GM12801 (cell line): ENCODE results near the gene SH3PXD2A.

ENCODE experiments used
- TF ChIP-seq, protein P1 (sequence below): IDR thresholded peaks from one replicate; pipeline ENCODE4 v1.5.1; 2011; ENCODE audit warnings: control low read depth; ENCODE audit not compliant: insufficient read length; ENCODE audit errors: extremely low read depth

The SH3PXD2A gene

DNA sequence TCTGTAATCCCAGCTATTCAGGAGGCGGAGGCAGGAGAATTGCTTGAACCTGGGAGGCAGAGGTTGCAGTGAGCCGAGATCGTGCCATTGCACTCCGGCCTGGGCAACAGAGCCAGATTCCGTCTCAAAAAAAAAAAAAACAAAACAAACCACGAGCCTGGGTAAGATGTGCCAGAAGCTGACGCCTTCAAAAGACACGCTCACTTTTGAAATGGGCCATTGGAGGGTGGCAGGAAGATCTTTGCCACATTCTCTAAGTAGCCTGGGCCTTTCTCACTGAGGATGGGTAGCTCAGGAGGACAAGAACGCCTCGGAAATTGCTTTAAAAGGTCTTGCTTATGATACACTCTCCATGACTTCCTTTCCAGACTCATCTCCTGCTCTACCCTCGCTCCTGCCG lies 172.7 kb downstream of the SH3PXD2A start:
- TF ChIP-seq, protein P1, sequence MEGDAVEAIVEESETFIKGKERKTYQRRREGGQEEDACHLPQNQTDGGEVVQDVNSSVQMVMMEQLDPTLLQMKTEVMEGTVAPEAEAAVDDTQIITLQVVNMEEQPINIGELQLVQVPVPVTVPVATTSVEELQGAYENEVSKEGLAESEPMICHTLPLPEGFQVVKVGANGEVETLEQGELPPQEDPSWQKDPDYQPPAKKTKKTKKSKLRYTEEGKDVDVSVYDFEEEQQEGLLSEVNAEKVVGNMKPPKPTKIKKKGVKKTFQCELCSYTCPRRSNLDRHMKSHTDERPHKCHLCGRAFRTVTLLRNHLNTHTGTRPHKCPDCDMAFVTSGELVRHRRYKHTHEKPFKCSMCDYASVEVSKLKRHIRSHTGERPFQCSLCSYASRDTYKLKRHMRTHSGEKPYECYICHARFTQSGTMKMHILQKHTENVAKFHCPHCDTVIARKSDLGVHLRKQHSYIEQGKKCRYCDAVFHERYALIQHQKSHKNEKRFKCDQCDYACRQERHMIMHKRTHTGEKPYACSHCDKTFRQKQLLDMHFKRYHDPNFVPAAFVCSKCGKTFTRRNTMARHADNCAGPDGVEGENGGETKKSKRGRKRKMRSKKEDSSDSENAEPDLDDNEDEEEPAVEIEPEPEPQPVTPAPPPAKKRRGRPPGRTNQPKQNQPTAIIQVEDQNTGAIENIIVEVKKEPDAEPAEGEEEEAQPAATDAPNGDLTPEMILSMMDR: no peak

DNA sequence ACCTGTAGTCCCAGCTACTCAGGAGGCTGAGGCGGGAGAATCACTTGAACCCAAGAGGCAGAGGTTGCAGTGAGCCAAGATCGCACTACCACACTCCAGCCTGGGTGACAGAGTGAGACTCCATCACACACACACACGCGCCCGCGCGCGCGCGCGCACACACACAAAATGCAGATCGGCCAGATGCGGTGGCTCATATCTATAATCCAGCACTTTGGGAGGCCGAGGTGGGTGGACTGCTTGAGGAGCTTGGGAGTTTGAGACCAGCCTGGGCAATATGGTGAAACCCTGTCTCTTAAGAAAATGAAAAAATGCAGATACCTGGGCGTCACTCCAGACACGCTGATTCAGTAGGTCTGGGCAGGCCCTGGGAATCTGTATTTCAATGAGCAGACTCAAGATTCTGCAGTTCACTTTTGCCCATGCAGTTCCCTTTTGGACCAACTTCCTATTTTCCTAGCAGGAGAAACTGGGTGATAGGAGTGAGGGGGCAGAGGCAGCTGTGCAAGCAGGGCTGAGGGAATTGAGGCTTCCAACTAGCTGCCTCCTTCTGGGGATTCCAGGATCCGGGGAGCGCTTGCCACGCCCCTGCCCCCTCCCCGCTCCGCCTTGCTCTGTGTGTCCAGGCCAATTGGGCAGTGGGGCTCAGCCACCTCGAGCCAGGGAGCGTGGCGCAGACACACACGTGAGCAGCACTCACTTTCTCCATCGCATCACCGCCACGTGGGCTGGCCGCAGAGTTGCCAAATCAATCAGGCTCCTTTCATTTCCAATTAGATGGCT lies 173.6 kb downstream of the SH3PXD2A start:
- TF ChIP-seq, protein P1: no peak

DNA sequence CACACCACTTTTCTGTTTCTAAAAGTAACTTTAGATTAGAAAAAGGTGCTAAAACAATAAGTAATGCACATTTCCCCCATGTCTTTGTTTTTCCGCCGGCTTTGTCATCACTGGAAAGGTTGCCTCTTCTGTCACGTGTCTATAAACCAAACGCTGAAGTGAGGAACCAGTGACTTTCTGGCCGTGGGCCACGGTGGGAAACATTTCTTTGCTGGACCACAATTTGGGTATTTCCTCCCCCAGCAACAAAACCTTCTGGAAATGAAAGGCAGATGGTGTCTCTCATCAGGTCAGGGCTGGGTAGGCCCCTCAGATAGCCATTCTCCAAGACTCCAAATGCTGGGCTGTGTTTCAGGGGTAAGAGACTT lies 174.5 kb downstream of the SH3PXD2A start:
- TF ChIP-seq, protein P1: no peak

DNA sequence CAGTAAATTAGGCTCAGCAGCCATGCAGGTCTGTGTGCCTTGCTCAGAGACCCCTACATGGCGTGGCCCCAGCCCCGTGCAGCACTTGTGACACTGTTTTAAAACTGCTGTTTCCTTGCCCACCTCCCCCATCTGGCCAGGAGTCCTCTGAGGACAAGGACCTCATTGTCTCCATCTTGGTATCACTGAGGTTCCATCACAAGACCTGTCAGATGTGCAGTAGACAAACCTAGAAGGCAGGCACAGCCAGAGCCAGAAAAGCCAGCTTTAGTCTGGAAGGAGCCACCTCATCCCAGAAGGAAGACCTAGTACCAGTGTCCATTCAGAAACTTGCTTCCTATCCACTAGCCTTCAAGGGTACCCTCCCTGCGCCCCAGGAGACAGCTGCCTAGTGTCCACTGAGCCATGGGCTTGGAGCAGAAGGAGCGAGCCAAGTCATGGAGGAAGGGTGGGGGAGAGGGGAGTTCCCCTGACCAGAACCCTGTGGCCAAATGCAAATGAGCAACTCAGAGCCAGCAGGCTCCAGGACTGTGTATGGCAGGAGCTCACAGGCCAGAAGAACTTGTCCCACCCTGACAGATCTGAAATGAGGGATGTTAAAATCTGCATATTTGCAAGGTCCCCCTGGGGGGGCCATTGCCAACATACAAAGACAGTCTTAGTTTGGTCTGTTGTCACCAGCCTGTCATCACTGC lies 176.1 kb downstream of the SH3PXD2A start:
- TF ChIP-seq, protein P1: no peak

DNA sequence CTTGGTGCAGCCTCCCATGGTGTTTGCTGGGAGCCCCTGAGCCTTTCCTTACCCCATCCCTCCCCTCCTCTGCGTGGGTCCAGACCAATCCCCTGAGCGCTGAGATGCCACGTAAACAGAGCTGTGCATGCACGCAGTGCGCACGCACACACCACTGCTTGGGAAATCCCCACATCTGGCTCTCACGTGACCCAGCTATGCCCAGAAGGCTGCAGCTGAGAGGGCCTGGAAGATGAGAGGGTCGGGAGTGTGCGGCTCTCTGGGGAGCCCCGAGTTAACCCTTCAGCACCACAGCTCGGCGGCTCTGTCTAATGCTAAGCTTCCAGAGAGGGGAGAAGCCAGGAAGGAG lies 177.2 kb downstream of the SH3PXD2A start:
- TF ChIP-seq, protein P1: no peak

DNA sequence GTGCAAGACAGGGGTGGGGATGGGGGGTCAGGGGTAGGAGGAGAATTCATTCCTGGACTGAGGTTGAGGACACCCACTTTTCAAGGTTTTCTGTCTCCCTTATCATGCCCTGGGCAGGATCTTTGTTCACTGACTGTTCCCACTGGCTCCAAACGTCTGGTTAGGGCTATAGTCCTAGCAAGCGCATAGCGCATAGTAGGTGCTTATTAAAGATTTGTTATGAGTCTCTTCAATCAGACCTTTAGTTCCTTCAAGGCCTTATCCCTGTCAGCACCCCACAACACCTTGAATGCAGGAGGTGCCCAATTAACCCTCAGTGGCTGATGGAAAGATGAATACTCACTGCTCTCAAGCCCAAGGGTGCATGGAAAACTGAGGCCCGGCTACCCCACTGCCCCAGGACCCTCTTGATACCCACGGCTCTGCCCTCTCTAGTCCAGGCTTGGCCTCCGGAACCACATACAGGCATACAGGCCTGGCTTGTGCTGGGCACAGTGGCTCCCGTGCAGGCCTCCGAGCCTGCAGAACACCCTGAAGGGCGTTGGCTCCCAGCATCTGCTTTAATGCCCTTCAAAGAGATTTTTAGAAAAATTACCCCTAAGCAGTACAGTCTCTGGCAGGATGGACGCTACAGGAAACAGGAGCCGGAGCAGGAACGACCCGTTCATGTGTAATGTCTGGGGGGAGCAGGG lies 177.7 kb downstream of the SH3PXD2A start:
- TF ChIP-seq, protein P1: no peak

DNA sequence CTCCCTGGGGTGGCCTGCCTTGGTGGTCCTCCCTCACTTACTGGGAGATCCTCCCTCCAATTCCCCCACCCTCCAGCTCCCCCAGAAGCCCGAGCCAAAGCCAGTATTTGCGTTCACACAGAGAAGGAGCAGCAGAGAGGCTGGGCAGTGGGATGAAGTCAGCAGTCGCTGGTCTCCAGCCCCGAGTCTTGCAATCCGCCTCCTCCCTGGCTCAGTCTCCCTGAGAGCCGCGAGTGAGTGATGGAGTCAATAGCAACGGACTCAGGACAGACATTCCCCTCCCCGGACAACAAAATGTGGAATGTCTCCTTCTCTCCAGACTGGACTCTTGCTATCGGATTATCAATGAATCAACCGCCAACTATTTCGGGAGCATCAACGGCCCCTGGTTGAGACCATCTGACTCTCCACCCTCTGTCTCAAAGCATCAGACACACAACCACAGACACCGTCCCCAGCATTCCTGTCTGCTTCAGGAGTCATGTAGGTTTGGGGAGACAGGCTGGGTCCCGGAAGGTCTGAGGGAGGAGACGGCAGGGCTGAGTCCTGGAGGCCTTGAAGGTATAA lies 178.4 kb downstream of the SH3PXD2A start:
- TF ChIP-seq, protein P1: no peak
